Measurements from ENCODE around the gene ARRDC1.
"Not testable (repeated sequence)": the region's sequence is repeated elsewhere in the genome, so short reads cannot be mapped to it uniquely, and the experiment has no call there.

ARRDC1 gene, protein sequence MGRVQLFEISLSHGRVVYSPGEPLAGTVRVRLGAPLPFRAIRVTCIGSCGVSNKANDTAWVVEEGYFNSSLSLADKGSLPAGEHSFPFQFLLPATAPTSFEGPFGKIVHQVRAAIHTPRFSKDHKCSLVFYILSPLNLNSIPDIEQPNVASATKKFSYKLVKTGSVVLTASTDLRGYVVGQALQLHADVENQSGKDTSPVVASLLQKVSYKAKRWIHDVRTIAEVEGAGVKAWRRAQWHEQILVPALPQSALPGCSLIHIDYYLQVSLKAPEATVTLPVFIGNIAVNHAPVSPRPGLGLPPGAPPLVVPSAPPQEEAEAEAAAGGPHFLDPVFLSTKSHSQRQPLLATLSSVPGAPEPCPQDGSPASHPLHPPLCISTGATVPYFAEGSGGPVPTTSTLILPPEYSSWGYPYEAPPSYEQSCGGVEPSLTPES

GRCh38 chr9:137605121-137606004 lies at the start of gene ARRDC1:
TSS of gene ARRDC1 (plus strand) at chr9:137605686. CDS start at chr9:137605718, 32 bp downstream.
- peak; percentile 53 for DNase-seq

- no peak for DNase-seq
These were observed 49.2 kb upstream of the ARRDC1 start for GRCh38 chr9:137556069-137556838.

DNA sequence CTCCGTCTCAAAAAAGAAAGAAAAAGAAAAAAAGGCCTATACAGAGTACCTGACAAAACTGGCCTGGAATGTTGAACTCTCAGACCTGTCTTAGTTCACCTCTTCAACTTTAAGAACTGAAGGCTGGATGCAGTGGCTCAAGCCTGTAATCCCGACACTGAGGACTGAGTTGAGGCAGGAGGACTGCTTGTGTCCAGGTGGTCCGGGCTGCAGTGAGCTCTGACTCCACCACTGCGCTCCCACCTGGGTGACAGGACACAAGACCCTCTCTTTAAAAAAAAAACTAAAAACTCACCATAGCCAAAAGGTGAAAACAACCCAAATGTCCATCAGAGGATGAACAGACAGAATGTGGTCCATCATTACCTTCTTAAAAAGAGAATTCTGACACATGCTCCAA lies 47.4 kb upstream of the ARRDC1 start:
- no peak for DNase-seq

- no peak for DNase-seq
These were observed 41.4 kb upstream of the ARRDC1 start for GRCh38 chr9:137564134-137564533.

- DNase-seq, result no peak
These were observed 40.6 kb upstream of the ARRDC1 start for GRCh38 chr9:137564817-137565411.

DNA sequence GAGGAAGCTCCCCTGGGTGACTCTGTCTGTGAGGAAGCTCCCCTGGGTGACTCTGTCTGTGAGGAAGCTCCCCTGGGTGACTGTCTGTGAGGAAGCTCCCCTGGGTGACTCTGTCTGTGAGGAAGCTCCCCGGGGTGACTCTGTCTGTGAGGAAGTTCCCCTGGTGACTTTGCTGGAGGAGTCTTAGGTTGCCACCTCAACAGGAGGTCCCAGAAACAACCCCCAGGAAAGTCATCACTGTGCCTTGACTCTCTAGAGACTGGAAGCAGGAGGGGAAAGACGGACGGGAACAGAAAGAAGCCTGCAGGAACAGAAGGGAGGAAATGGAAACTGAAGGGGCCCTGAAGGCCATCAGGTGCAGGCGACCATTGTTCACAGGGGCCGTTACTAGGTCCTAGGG lies 37.0 kb upstream of the ARRDC1 start:
- DNase-seq, result not testable (repeated sequence)

- DNase-seq, result no peak
These were observed 35.8 kb upstream of the ARRDC1 start for GRCh38 chr9:137569609-137570203.

DNA sequence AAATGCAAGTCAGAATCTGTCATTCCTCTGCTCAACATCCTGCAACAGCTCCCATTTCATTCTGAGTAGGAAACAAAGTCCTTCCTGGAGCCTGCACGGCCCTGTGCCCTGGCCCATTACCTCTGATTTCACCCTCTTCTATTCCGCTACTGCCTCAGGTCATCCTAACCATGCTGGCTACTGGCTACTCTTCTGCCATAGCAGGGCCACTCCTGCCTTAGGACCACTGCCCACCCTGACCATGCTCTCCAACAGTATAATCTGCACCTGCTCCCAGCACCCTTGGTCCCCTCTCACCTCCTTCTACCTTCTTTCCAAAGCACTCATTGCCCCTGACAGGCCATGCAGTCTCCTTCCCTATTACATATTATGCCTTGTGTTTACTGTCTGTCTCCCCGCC lies 34.9 kb upstream of the ARRDC1 start:
- DNase-seq, result no peak

GRCh38 chr9:137574192-137574591 lies 31.3 kb upstream of the ARRDC1 start:
- no peak for DNase-seq

DNA sequence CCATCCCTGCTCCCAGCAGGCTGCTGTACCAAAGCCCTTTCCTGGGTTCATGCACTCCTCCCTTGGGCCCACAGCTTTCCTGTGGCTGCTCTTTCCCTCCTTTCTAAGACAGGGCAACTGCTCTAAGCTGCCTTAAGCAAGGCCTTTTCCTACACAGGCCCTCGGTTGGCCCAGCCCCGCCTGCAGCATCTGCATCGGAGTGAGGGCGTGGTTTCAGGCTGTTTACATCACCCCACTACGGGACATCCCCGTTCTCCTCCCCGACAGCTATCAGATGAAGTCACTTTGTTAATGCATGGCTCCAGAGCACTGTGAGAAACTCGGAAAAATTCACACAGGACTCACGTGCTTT lies 30.1 kb upstream of the ARRDC1 start:
- no peak for DNase-seq

- DNase-seq, result no peak
These were observed 29.6 kb upstream of the ARRDC1 start for GRCh38 chr9:137575716-137576411.

DNA sequence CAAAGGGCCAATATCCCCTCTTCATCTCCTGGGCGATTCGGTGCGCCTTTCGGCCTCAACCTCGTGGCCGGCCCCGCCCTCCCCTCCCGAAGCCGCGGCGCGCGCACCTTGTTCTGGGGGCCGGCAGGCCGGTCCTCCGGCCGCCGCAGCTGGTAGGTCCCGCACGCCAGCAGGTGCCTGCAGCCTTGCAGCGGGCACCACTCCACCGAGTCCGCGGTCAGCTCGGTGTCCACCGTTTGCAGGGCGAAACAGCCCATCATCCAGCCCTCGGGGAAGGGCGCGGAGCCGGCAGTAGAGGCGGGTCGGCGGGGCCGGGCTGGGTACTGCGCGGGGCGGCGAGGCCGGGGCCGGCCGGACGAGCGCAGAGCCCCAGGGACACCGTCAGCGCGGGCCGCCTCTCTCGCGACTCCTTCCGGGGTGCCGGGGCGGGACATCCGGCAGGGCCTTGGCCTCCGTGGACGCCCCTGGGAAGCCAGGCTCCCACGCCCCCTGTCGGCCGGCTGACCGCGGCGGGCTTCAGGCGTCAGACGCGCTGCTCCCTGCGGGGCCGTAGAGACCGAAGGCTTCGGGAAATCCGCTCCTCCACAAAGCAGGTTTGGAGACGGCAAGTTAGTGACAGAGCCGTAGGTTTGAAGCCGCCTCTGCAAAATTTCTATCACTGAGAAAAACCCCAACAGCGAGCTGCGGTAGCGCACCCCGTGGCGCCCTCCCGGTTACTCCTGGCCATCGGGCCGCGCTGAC lies 26.8 kb upstream of the ARRDC1 start, which contains the start of gene DPH7:
TSS of gene DPH7 (minus strand) at position 408 of the 741 bp plus-strand sequence. CDS start at position 260, 148 bp downstream.
- peak; percentile 87 for DNase-seq

GRCh38 chr9:137579259-137579604 lies 26.3 kb upstream of the ARRDC1 start:
- DNase-seq, result no peak

- no peak for DNase-seq
These were observed 25.1 kb upstream of the ARRDC1 start for GRCh38 chr9:137580209-137580953.

DNA sequence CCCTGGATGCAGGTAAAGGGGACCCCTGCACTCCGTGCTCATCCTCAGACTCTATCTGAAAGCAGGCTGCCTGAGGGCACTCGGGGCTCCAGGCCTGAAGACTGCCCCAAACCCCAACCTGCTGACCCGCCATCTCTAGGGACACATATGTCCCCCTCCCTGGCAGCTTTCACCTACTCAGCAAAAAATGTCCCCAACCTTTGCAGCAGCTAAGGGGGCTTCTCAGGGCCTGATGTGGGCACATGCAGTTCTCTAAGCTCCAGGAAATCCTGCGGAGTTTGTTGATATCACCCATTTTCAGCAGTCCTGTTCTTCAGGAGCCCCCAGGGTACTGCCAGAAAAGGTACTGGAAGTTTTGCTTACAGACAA lies 24.5 kb upstream of the ARRDC1 start:
- no peak for DNase-seq

DNA sequence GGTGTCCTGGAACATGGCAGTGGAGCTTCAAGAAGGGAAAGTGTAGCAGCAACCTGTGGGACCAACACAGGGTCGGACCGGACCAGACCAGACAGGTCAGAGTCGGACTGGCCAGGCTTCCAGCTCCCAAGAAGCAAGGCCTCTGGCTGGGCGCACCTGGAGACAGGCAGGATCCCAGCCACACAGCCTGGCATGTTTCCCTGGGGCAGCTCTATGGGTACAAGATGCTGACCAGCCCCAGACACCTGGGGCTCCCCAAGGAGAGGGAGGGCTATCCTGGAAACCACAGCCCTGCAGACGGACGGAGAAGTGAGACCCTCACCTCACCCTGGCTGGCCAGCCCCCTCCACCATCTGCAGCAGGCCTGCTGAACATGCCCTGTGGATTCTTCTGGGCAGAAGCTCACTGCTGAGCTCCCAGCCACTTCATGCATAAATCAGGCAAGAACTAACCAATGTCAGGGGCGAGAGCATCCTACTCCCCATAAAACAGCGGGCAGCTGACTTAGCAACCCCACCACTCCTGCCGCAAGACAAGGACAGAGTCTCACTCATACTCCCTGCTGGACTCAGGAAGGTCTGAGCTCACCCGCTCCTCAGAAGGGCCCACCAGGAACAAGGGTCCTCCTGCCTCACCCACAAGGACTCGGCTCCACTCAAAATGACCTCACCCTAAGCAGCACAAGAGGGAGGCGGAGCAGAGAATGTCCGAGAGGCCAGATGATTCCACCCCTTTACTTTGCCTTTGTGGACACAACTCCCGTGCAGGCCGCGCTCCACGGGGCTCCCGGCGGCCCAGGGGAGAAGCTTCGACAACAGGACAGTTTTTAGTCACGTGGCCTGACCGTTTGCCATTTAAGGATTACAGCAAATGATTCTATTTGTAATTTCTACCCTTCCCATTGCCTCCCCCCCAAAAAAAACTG lies 23.9 kb upstream of the ARRDC1 start:
- DNase-seq, result no peak

- no peak for DNase-seq
These were observed 23.1 kb upstream of the ARRDC1 start for GRCh38 chr9:137582286-137582860.

DNA sequence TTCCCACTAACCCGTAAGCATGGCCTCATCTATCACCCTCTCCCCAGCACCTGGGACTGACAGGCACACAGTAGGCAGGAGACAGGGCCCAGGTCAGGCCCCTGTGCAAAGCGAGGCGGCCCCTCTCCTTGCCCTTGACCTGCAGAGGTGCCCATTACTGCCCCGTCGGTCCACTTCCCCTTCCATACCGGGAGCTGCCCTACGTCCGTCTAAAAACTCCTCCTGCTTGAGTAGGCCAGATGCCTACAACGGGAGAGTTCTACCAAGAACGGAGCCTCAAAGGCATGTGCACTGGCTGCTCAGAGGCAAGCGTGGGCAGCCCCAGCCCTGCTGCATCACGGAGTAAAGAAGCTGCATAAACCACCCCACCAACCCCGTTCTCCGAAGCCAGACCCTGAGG lies 22.1 kb upstream of the ARRDC1 start:
- DNase-seq, result no peak

DNA sequence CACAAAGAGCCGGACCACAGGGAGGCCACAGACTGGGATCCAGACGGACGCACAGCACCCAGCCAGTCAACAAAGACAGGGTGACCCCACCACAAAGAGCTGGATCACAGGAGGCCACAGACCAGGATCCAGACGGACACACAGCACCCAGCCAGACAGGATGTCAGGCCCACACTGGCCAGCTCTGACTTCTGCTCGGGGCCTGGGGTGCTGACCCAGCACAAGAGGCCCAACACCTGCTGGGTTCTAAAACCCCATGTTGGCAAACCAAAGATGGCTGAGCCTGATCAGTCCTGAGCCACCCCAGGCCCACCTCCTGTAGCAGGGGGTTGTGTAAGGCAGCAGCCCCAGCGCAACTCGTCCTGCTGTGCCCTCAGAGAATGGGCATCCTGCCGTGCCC lies 21.5 kb upstream of the ARRDC1 start:
- no peak for DNase-seq
